ENCODE measurements around the gene RNF227. TPM values are rescaled to one million over a fixed set of nuclear protein-coding genes. Genes with fewer than 3 reads are reported as not detected.

Gene RNF227
- total RNA-seq, 1 donor: 2.4 TPM

DNA sequence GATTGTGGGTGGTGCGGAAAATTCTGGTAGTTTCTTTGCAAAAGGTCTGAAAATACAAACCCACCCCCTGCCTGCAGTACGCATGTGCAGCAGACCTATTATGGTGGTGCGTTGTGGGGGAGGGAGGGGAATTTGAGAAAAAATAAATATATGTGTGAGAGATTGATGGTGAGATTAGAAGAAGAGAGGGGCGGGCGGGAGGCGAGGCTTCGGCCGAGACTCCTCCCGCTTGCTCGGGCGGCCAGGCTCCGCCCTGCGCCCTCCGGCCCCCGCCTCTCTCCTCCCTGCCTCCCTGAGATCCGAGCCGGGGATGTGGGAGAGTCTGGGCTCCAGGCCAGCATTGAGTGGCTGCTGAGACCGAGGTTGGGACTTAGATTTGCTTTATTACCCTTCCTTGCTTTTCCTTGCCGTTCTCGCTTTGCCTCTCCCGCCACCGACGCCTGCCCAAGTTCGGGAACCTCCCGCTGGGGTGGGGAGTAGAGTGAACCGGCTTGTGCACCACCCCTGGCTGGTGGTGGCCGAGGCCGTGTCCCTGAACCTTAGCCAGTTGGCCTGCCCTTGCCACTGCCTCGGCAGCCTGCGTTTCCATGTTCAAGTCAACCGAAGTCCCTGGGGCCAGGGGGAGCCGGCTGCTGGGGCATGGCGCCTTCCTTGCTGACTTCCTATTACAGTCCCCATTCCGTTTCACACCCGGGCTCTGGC, 28.5 kb downstream of the RNF227 start:
- Histone ChIP-seq H3K4me1 (ENCODE audit: insufficient read depth, low read length) (peaks cover 65% of the 10 kb centered on the region), H3K4me3 (ENCODE audit: low read length) (peak overlapping the region; percentile 68), H3K27me3 (ENCODE audit: insufficient read depth, low read length) (no peaks in the 10 kb centered on the region), H3K9me3 (ENCODE audit: low read depth, low read length) (no peaks in the 10 kb centered on the region)

DNA sequence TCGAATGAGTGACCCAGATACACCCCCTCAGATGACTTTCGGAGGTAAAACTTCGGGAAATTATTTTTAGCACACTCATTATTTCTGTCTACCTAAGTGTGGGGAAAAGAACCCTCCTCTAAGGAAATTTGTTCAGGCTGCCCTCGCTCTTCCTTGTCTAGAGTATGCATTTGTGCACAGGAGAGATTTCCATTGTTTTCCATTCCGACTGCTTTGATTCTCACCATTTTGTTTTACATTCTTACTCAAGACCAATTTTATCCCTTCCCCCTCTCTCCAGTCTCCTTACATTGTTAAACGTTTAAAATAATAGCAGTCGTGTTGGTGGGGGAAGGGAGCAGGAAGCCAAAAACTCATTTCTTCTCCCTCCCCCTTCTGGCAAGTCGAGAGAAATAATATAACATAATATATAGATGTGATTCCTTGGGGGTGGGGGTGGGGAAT, 29.0 kb downstream of the RNF227 start:
- peaks cover 69% of the 10 kb centered on the region for H3K4me1 ChIP-seq (ENCODE audit: insufficient read depth, low read length)
- no peaks in the 10 kb centered on the region for H3K27me3 ChIP-seq (ENCODE audit: insufficient read depth, low read length)
- no peaks in the 10 kb centered on the region for H3K9me3 ChIP-seq (ENCODE audit: low read depth, low read length)
- peak overlapping the region; percentile 68 for H3K4me3 ChIP-seq (ENCODE audit: low read length)

DNA sequence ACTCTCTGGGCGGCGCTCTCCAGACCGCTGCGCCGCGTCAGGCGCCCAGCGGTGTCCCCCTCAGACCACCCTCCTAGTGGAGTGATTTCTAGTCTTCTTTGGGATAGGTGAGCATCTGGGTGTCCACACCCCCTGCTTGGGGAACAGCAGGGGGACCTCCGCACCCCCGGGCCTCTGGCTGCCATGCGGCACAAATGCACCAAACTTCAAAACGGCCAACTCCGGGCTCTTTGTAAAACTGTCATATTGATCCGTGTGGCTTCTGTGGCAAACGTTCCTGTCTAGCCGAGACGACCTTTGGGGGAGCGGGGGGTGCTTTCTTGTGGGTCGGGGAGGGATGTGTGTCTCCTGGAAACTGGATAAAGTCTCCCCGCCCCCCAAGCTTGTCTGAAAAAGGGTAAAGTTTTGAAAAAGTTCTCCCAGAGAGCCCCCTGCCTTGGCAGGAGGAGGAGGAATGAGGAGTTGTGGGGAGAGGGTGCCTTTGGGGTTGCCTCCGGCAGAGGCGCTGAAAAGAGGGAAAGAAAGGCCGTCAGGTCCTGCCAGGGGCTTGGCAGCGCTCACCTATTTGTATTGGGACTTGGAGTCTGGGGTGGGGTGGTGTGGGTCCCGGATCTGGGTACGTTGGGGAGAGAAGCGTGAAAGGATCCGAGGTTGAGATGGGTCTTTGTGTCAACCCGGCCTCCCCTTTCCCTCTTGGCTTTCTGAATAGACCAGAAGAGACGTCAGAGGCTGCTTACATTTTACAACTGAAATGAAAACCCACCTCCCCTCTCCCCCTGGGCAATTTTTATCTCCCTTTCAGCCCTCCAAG, 29.7 kb downstream of the RNF227 start:
- H3K27me3 ChIP-seq (ENCODE audit: insufficient read depth, low read length): no peaks in the 10 kb centered on the region
- peak overlapping the region; percentile 68 for H3K4me3 ChIP-seq (ENCODE audit: low read length)
- H3K4me1 ChIP-seq (ENCODE audit: insufficient read depth, low read length): peaks cover 72% of the 10 kb centered on the region
- no peaks in the 10 kb centered on the region for H3K9me3 ChIP-seq (ENCODE audit: low read depth, low read length)

DNA sequence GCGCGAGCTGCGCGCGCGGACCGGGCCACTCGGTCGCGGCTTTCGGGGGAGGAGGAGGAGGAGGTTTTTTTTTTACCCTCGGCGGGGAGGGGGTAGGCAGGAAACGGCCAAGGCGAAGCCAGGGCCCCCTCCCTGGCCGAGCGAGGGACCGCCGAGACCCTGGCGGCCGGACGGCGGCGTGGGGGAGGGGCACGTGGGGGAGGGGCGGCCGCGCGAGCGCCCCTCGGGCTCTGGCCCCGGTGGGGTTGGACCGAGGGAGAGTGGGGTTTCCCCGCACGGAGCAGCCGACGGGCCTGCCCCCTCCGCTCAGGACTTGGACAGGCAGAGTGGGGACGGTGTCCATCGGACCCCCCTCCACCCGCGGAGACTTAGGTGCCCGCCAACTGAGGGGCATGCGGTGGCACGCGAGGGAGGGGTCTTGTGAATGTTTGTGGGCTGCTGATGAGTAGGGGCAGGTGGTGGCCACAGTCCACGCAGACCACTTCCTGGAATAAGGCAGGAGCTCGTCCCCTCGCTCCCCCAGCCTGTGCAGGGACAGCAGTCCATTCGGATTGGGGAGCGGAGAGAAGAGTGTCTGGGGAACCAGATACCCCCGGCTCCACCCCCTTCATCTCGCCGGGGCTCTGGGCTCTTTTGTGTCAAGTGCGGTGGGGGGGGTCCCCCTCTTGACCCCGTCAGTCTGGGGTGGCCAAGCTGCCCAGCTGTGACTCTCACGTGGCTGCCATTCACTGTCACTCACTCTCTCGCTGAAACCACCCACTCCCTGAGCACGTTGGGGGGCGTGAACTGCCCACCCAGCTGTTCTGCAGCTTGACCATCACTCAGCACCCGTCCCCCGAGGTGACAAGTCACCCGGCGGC, 30.5 kb downstream of the RNF227 start:
- no peaks in the 10 kb centered on the region for H3K9me3 ChIP-seq (ENCODE audit: low read depth, low read length)
- no peaks in the 10 kb centered on the region for H3K27me3 ChIP-seq (ENCODE audit: insufficient read depth, low read length)
- peak overlapping the region; percentile 68 for H3K4me3 ChIP-seq (ENCODE audit: low read length)
- H3K4me1 ChIP-seq (ENCODE audit: insufficient read depth, low read length): peaks cover 77% of the 10 kb centered on the region

DNA sequence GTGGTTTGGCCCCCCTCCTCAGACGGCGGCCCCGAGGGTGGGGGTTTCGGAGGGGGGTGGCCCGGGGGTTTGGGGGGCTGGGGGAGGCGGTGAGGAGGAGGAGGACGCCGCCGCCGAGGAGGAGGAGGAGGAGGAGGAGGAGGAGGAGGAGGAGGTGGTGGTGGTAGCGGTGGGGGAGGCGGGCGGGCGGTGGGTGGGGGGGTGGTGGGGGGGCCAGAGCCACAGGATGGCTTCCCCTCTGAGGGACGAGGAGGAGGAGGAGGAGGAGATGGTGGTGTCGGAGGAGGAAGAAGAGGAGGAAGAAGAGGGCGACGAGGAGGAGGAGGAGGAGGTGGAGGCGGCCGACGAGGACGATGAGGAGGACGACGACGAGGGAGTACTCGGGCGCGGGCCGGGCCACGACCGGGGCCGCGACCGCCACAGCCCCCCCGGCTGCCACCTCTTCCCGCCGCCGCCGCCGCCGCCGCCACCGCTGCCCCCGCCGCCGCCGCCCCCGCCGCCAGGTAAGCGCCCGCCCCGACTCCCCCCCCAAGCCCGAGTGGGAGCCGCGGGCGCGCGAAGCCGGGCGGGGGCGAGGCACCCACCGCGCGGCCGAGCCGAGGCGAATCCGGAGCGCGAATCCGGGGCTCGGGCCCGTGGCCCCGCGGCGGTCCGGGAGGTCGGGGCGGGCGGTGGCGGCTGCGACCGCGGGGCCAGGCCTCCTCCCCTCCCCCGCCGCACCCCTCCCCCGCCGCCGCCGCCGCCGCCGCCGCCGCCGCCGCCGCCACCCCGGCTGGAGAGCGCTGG, 31.3 kb downstream of the RNF227 start:
- H3K27me3 ChIP-seq (ENCODE audit: insufficient read depth, low read length): no peaks in the 10 kb centered on the region
- H3K9me3 ChIP-seq (ENCODE audit: low read depth, low read length): no peaks in the 10 kb centered on the region
- peaks cover 77% of the 10 kb centered on the region for H3K4me1 ChIP-seq (ENCODE audit: insufficient read depth, low read length)
- H3K4me3 ChIP-seq (ENCODE audit: low read length): peak overlapping the region; percentile 68

DNA sequence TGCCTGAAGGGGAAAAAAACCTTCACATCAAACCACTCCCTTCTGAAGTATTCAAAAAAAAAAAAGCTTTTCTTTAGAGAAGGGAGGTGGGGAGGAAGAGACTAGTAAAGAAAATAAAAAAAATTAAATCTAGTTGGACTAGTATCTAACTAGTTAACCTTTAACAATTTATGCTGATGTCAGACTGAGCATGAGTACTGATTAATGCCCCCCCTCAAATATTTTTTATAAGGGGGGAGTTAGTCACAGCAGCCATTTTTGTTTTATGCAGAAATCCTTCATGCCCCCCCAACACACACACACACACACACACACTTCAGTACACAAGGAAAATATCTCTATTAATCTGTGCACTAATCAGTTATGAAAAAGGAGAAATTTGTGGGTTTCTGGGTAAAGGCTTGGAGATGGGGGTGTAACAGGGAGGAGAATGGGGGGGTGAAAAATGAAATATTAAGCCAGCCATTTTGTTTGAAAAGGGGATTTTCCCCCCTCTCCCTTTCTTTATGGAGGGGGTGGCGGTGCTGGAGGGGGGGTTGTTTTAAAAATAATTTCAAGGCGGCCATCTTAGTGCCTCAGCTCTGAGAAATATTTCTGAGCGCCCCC, 32.2 kb downstream of the RNF227 start:
- Histone ChIP-seq H3K4me3 (ENCODE audit: low read length) (peak overlapping the region; percentile 10), H3K27me3 (ENCODE audit: insufficient read depth, low read length) (no peaks in the 10 kb centered on the region), H3K9me3 (ENCODE audit: low read depth, low read length) (no peaks in the 10 kb centered on the region), H3K4me1 (ENCODE audit: insufficient read depth, low read length) (peaks cover 72% of the 10 kb centered on the region)

DNA sequence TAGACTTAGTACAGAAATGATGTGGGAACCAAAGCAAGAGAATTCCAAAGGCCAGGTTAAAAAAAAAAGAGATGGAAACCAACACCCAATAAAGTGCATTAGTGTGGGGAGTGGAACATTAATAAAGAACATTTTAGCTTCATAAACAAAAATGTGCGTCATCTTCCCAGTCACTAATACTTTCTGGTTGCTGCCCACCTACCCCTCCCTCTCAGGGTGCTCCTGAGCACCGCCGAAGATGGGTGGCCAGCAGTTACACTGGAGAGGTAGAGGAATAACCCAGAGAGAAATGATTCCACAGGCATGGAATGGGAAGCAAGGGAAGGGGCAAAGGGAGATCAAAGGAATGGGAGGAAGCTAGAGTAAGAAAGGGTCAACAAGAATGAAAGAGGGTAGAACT, 33.5 kb downstream of the RNF227 start:
- H3K27me3 ChIP-seq (ENCODE audit: insufficient read depth, low read length): no peaks in the 10 kb centered on the region
- no peak overlapping the region for H3K4me3 ChIP-seq (ENCODE audit: low read length)
- H3K4me1 ChIP-seq (ENCODE audit: insufficient read depth, low read length): peaks cover 60% of the 10 kb centered on the region
- H3K9me3 ChIP-seq (ENCODE audit: low read depth, low read length): no peaks in the 10 kb centered on the region

DNA sequence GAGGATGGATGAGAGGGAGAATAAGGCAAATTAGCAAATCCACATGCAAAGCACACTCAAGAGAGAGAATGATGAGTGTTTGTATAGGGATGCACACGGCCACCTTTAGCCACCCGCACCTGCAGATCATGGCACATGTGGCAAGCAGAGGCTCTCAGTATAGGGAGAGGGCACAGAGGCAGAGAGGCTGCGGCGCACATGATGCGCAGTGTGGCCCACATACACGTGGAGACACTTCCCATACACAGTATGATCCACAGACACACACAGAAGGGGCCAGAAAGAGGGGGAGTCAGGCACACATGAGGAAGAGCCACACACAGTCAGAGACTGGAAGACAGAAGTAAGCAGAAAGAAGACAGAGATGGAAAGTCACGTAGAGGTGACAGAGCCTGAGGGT, 34.0 kb downstream of the RNF227 start:
- Histone ChIP-seq H3K4me3 (ENCODE audit: low read length) (no peak overlapping the region), H3K27me3 (ENCODE audit: insufficient read depth, low read length) (no peaks in the 10 kb centered on the region), H3K9me3 (ENCODE audit: low read depth, low read length) (no peaks in the 10 kb centered on the region), H3K4me1 (ENCODE audit: insufficient read depth, low read length) (peaks cover 57% of the 10 kb centered on the region)

DNA sequence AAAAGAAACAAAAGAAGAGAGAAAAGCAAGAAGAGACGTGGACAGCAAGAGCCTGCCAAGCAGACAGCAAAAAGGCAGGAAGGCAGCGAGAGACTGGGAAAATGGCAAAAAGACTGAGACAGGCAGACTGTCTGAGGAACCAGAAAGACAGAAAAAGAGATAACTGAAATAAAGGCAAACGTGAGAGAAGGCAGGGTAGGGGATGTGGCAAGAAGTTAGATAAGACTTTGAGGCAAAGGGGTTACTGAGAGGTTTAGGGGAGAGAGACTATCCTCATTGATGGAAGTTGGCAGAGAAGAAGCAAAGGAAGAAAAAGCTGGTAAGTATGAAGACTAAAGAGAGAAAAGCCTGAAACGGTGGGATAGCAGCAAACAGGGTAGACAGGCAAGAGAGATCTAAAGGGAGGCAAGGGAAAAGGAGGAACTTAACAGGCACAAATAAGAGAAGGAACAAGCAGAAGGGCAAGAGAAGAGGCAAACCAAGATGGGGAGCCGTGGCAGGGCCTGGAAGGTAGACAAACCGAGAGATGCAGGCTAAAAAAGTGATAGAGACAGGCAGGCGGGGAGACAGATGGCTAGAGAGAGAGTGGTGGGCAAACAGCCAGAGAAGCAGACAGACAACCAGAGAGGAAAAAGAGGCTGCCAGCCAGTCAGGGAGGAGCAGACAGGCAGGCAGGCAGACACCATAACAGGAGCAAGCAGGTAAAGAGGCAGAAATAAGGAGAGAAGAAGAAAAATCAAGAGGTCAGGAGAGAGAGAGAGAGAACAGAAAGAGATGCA, 34.6 kb downstream of the RNF227 start:
- Histone ChIP-seq H3K27me3 (ENCODE audit: insufficient read depth, low read length) (no peaks in the 10 kb centered on the region), H3K4me3 (ENCODE audit: low read length) (no peak overlapping the region), H3K4me1 (ENCODE audit: insufficient read depth, low read length) (peaks cover 53% of the 10 kb centered on the region), H3K9me3 (ENCODE audit: low read depth, low read length) (no peaks in the 10 kb centered on the region)

DNA sequence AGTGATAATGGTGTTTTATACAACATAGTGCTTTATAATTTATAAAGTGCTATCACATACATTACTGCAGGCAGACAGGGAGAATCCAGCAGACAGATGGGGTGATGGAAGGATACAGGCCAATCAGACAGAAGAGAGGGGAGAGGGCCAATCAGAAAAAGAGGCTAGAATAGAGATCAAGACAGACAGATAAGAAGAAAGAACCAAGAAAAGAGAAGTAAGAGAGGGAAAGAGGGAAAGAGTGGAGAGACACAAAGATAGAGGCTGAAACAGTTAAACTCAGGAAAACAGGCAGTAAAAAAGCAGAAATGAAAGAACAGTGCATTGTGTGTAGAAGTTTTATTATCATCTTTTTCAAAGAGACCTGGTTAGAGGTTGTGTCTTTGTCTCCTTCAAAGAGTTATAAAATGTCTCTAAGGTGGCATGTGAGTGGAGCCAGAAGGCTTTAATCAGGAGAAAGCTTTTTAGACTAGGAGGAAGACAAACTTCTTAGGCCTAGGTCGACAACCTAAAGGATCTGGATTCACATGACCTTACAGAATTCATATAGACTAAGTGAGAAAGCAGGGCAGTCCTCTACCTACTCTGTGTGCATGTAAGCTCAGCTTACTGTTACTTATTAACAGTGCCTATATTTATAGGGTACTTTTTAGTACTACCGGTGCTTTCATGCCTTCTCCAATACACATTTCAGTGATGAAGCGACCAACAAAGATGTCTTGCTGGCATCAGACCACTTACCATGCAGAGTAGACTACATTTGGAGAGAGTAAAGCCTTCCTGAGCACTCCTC, 35.8 kb downstream of the RNF227 start:
- Histone ChIP-seq H3K4me3 (ENCODE audit: low read length) (no peak overlapping the region), H3K4me1 (ENCODE audit: insufficient read depth, low read length) (peaks cover 53% of the 10 kb centered on the region), H3K27me3 (ENCODE audit: insufficient read depth, low read length) (no peaks in the 10 kb centered on the region), H3K9me3 (ENCODE audit: low read depth, low read length) (no peaks in the 10 kb centered on the region)

DNA sequence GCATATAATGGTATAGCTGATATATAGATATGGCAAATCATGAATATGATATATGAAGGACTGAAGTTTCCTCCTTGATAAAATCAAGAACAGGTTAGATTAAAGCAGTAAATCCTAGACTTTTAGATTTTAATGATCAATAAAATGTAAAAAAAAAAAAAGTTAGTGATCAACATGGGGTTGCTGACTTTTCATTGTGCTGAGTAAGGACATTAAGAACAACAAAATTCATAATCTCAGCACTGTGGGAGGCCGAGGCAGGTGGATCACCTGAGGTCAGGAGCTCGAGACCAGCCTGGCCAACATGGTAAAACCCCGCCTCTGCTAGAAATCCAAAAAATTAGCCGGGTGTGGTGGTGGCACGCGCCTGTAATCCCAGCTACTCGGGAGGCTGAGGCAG, 37.9 kb downstream of the RNF227 start:
- Histone ChIP-seq H3K4me1 (ENCODE audit: insufficient read depth, low read length) (peaks cover 59% of the 10 kb centered on the region), H3K27me3 (ENCODE audit: insufficient read depth, low read length) (no peaks in the 10 kb centered on the region), H3K4me3 (ENCODE audit: low read length) (no peak overlapping the region), H3K9me3 (ENCODE audit: low read depth, low read length) (no peaks in the 10 kb centered on the region)

DNA sequence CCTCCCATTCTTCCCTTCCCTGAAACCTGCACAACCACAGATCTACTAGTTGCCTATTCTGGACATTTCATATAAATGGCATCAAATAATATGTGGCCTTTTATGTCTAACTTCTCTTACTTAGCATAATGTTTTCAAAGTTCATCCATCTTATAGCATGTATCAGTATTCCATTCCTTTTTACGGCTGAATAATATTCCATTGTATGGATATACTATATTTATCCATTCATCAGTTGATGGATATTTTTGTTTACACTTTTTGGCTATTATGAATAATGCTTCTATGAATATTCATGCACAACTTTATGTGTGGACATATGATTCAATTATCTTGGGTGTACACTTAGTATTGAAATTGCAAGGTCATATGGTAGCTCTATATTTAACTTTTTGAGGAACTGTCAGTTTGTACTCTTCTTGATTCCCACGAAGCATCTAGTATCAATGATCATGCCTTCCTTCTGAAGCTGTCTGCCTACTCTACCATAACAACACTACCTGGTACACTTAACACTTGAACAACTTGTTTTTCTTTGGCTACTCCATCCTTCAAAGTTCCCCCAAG, 40.2 kb downstream of the RNF227 start:
- Histone ChIP-seq H3K9me3 (ENCODE audit: low read depth, low read length) (no peaks in the 10 kb centered on the region), H3K4me1 (ENCODE audit: insufficient read depth, low read length) (peaks cover 51% of the 10 kb centered on the region), H3K27me3 (ENCODE audit: insufficient read depth, low read length) (no peaks in the 10 kb centered on the region), H3K4me3 (ENCODE audit: low read length) (no peak overlapping the region)

DNA sequence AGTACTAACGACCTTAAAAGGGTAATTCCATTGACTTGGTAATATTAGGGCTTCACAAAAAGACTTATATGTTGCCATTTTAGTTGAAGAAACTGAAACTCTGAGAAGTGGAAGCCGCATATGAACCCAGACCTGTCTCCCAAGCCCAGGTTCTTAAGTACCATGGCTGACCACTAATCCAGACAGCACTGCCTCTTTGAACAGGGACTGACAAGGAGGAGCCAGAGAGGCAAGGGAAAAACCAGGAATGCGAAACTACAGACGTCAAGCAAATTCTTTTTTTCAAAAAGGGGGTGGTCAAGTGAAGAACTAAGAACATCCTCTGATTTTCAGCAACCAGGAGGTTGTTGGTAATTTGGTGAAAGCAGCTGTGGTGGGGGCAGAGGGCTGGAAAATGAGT, 43.0 kb downstream of the RNF227 start:
- no peaks in the 10 kb centered on the region for H3K9me3 ChIP-seq (ENCODE audit: low read depth, low read length)
- H3K4me1 ChIP-seq (ENCODE audit: insufficient read depth, low read length): peaks cover 64% of the 10 kb centered on the region
- H3K4me3 ChIP-seq (ENCODE audit: low read length): no peak overlapping the region
- no peaks in the 10 kb centered on the region for H3K27me3 ChIP-seq (ENCODE audit: insufficient read depth, low read length)

Measured in mononuclear cell (primary cell).